HG02642 (cell line): ENCODE measurements around the gene FAM3C.
A peak's percentile ranks its signal among the peaks of the same experiment; 100 is the strongest.
"Not testable (repeated sequence)": the region's sequence is repeated elsewhere in the genome, so short reads cannot be mapped to it uniquely, and the experiment has no call there.

ENCODE experiments used
- ATAC-seq: cut with Tn5 transposase; IDR thresholded peaks from one replicate; pipeline ENCODE4 v1.9.1; 2021; ENCODE audit warnings: mild to moderate bottlenecking; ENCODE audit not compliant: unreplicated experiment, poor library complexity

The FAM3C gene, protein sequence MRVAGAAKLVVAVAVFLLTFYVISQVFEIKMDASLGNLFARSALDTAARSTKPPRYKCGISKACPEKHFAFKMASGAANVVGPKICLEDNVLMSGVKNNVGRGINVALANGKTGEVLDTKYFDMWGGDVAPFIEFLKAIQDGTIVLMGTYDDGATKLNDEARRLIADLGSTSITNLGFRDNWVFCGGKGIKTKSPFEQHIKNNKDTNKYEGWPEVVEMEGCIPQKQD

DNA sequence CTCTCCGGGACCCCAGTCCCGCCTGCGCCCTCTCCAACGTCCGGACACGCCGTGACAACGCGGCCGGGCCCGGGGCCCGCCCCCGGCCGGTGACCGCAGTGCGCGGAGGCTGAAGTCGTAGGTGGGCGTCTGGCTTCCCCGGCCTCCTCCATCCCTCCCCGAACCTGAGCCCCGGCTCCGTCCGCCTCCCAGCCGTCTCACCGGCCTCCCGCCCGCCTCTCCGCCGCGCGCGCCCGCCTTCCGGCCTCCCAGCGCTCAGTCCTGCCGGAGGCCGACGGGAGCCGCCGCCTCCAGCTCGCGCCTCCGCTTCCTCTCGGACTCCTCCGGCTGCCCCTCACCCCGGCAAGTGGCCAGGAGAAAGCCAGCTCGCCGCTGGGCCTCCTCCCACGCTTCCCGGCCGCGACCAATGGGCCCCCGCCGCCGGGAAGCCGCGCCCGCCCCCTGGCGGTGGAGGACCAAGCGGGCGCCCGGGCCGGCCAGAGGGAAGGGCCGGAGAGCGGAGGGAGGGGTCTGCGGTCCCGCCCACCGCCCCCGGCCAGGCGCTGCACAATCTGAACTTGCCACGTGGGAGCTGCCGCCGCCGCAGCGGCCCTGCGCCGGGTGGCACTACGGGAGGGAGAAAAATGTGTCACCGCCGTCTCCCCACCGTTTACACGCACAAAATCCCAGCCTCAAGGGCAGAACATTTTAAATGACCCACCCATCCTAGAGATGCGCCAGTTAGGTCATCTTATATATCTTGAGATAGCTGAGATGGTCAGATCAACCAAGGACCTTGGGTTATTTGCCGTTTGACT, at the start of gene FAM3C:
FAM3C (minus strand) TSS at position 348 of the 797 bp plus-strand sequence. CDS start 13,339 bp downstream, outside the sequence.
- ATAC-seq: peak; percentile 82

DNA sequence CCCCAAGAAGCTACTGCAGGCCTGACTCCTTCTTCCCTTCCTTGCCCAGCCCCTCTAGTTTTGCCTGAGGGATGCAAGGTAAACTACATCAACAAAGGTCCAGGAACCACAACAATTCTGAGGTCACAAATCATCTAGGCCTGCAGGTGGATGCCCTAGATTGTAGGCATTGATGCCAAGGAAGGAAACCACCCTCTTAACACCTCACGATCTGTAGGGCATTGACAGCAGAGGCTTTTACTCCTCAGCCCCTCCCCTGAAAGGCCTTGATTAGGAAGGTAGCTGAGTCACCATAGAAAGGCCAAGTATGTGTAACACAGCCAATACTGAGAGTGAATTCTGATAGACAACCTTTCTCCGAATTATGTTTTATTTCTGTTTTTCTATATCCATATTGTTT, 46.7 kb upstream of the FAM3C start:
- ATAC-seq: no peak

DNA sequence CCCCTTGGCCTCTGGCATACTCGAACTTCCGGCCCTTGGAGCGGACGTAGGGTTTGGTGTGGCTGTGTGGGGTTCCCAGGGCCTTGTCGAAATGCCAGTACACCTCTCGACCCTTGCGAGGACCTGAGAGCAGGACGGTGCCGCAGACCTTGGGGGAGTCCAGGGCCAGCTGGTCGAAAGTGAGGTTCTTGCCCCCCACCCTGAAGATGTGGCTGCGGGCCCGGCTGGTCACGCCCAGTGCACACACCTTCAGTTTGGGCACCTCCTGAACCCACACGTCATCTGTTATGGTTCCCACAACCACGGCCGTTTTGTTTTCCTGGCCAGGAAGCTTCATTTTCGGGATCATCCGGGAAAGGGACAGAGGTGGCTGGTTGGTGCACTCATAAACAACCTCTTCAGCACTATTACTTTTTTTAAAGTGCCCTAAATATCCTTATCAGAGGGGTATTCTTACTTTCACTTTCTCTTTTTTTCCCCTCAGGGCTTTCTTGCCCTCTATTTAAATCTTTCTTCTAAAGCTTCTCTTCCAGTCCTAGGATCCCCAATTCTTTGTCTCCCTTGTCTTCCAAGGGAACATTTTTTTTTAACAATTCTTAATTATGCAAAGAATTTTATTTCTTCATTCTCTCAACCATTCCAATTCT, 44.9 kb upstream of the FAM3C start:
- no peak for ATAC-seq

DNA sequence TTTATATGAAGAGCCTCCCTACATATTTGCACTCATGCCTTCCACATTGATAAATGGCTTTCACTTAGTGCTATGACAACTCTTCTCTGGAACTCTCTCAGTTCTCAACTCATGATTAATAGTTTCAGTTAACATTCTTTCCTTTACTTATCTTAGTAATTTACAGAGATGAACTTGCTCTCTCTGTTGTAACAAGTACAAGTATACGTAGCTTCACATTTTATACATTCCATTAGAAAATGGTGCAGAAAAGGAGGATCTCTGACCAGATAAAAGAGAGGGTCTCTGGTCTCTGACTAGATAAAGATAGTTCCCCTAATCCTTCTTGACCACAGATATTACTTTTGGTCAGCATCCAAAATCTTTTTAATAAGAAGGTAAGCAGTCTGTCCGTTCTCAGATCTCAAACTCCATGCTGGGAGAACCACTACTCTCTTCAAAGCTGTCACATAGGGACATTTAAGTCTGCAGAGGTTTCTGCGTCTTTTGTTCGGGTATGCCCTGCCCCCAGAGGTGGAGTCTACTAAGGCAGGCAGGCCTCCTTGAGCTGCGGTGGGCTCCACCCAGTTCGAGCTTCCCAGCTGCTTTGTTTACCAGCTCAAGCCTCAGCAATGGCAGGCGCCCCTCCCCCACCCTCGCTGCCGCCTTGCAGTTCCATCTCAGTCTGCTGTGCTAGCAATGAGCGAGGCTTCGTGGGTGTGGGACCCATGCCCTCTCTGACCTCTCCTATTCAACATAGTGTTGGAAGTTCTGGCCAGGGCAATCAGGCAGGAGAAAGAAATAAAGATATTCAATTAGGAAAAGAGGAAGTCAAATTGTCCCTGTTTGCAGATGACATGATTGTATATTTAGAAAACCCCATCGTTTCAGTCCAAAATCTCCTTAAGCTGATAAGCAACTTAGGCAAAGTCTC, 42.2 kb upstream of the FAM3C start:
- peak; percentile 55 for ATAC-seq

DNA sequence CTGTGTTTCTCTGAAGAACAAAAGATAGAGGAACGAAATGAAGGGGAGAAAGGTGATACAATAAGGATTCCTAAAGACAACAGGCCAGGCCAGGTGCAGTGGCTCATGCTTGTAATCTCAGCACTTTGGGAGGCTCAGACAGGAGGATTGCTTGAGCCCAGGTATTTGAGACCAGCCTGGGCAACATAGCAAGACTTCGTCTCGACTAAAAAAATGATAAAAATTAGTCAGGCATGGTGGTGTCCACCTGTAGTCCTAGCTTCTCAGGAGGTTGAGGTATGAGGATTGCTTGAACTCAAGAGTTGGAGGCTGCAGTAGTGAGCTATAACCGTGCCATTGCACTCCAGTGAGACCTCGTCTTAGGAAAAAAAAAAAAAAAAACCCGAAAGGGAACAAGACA, 41.4 kb upstream of the FAM3C start:
- no peak for ATAC-seq

DNA sequence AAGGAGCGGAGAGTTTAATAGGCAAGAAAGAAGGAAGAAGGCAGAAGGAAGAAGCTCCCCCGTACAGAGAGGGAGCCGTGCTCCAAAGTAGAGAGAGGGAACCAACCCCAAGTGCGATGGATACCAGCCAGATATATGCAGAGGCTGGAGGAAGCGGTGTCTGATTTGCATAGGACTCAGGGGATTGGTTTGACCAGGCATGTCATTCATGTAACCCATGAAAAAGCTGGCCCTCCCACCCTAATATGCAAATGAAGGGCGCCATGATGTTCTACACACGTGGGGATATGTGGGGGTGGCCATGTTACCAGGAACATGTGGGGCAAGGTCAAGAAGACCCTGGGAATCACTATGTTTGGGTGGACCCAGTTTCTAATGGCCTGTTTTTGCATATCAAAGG, 40.6 kb upstream of the FAM3C start:
- no peak for ATAC-seq

DNA sequence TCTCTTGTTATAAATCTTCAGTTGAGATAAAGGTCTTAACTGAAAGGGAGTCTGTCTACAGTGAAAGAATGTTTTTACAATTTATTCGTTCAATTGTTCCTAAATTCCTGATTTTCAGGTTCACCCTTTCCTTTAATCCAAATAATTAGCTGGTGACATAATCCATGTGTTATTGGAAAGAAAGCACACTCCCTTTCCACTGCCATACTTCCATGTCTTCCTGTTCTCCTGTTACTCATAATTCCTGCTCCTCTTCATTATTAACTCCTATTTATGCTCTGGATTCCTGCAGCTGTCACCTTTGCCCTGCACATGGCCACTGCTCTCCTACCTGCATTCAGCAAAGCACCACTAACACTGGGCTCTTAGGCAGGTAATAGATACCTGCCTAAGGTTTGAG, 40.0 kb upstream of the FAM3C start:
- no peak for ATAC-seq

DNA sequence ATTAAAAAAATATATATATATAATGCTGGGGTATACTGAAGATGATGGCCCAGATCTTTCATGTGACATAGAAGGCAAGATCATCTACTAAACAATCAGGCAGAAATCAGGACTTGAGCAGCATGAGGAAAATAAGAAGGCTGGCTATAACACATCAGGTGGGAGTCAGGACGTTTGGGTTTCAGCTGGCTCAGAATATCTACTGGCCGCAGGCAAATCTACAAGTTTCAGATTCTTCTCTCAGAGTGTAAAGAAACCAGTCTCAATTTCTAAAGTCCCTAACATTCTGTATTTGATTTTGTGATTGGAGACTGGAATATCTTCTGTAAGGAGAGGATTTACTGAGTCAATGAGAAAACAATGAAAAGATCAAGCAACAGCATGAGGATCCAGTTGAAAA, 37.7 kb upstream of the FAM3C start:
- peak; percentile 63 for ATAC-seq

DNA sequence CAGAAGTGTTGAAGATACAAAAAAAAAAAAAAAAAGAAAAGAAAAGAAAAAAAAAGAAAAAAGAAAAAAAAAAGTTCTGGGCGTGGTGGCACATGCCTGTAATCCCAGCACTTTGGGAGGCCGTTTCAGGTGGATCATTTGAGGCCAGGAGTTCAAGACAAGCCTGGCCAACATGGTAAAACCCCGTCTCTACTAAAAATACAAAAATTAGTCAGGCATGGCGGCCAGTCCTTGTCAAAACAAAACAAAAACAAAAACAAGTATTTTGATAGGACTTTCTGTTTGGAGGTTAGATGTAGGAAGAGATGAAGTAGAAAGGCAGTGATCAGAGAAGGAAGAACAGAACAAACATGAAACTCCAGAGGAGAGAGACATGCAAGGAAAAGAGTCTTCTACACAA, 36.4 kb upstream of the FAM3C start:
- ATAC-seq: peak; percentile 66

DNA sequence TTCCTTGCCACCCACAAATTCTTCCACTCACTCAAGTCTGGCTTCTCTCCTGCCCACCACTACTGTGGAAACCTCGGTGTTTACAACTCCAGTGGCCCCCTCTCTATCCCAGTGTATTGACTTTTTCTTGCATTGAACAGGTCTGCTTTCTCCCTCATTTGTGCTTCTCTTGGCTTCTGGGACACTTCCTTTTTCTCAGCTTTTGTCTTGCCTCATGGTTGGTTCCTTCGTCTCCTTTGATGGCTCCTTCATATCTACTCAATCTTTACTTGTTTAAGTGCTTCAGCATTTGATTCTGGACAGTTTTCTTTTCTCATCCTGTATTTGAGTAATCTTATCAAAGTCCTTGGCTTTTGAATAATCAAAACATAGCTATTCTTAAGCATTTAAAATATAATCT, 35.9 kb upstream of the FAM3C start:
- no peak for ATAC-seq

DNA sequence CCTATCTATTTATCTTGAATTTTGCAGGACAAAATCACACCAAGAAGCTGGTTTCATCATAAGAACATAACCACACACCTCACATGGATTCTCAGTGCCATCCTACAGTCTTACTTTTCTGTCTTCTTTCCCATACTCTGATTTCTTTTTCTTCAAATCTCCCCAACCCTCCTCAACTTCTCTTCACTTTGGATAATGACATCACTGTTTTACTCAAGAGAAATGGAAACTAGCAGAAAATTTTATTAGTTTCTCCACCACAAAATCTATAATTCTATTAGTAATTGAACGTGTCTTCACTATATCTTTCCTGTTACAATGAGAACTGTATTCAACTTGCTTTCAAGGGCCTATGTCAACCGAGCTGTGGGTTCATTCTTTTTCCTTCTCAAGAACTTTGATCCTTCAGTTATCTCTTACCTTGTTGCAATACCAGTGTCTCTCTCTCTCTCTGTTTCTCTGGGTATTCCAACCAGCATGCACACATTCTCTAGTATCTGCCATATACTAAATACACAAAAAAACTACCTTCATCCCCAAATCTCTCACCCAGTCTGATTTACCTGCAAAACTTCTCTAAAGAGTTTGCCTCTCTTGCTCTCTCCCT, 35.4 kb upstream of the FAM3C start:
- ATAC-seq: no peak

DNA sequence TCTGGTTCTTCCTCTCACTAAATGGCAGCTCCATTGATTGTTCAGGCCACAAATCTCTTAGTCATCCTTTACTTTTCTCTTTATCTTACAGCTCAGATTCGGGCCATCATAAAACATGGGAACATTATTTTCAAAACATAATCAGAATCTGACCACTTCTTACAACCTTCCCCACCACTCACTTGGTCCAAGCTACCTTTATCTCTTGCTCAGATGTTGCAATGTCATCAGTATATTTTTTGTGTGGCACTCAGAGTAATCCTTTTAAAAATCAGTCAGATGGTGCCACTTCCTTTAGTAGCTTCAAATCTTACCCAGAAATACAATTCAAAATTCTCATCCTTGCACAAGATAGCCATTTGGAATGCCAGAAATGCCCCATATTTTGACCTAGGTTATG, 34.5 kb upstream of the FAM3C start:
- no peak for ATAC-seq

DNA sequence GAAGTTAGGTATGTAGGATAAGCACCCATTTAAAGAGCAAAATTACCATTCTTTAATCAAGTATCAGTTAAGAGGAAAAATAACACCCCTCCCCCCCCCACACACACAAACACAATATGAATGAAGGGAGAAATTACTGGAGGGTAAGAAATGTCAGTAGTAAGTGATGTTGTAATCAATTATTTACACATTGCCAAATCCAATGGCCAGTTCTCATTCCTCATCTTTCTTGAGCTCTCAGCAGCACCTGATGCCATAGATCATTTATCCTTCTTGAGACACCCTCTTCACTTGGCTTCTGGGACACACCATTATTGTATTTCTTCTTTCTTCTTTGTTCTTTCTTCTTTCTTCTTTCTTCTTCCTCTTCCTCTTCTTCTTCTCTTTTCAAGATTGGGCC, 33.7 kb upstream of the FAM3C start:
- no peak for ATAC-seq

DNA sequence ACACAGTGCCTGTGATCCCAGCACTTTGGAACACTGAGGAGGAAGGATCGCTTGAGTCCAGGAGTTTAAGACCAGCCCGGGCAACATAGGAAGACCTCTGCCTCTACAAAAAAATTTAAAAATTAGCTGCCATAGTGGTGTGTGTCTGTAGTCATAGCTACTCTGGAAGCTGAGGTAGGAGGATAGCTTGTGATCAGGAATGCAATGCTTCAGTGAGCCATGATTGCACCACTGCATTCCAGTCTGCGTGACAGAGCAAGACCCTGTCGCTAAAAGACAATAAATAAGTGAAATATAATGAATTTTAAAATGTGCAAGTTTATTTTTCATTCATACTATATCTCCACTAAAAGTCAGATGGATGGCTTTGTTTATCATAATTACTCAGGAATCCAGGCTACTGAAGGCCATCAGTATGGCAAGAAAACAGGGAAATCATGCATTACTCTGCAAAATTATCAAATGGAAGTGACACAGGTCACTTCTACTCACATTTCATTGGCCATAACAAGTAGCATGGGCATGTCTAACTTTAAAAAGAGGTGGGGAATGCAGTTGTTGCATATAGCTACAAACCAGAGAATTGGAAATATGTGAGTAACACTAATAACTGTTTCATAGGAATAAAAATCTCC, 32.9 kb upstream of the FAM3C start:
- ATAC-seq: no peak

DNA sequence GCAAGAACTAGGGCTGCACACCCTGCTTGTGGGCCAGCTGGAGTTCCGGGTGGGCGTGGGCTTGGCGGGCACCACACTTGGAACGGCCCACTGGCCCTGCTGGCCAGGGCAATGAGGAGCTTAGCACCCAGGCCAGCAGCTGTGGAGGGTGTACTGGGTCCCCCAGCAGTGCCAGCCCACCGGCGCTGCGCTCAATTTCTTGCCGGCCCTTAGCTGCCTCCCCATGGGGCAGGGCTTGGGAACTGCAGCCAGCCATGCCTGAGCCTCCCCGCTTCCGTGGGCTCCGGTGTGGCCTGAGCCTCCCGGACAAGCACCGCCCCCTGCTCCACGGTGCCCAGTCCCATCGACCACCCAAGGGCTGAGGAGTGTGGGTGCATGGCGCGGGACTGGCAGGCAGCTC, 25.6 kb upstream of the FAM3C start:
- not testable (repeated sequence) for ATAC-seq

DNA sequence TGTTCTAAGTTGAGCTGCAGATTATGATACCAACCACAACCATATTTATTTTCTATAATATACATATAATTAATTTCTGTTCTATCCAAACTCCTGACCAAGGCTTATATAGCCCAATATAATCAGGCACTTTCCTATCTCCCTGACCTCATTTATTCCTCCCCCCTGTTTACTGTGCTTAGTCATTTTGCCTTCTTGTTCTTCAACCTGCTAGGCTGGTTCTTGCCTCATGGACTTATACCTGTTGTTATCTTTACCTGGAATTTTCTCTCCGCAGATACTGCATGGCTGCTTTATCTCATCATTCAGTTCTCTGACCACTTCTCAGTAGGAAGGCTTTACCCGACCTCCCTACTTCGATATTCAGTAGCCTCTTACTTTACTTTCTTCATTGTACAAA, 24.9 kb upstream of the FAM3C start:
- no peak for ATAC-seq

DNA sequence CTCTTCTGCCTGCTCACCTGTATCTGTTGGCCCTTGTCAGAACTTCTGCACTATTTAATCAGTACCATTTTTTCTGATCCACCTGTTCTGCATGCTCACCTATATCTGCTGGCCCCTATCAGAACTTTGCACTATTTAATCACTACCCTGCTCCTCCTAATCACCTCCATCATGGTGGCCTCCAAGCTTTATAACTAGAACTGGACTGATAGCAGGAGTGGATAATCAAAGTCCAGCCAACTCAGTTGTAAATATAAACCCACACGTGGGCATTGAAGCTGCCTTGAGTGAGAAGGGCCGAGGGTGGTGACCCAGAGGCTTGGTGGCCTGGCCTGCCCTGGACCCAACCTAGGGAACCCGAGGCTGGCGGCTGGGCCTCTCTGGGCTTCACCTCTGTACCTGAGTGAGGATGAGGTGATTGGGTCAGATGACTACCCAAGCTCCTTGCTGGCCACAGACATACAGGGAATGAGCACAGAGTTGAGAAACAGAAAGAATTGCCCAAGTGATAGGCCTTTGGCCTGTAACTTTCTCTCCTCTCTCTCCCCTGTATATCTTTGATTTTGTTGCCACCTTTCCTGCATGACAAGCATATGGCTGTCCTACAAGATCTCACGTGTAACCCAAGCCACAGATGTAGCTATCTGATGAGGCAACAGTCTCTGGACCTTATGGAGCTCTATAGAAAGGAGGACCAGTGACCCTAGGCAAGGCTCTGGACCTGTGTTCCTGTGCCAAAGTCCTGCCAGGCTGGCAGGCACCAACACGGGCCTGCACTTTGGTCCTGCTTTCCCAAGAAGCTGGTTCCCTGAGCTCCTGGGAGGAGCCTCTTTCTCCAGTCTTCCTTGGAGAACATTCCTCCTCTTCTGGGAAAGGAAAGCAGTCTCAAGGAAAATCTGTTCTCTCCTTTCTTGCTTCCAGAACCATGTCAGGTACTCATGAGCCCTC, 23.4 kb upstream of the FAM3C start:
- no peak for ATAC-seq

DNA sequence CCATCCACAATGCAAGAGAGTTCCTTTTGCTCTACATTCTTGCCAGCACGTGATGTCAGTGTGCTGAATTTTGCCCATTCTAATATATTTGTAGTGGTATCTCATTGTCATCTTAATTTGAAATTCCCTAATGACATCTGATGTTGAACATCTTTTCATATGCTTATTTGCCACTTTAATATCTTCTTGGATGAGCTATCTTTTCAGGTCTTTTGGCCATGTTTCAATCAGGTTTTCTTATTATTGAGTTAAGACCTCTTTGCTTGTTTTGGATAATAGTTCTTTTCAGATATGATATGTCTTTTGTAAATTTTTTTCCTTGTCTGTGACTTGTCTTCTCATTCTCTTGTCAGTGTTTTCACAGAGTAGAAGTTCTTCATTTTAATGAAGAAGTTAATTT, 20.4 kb upstream of the FAM3C start:
- ATAC-seq: no peak

DNA sequence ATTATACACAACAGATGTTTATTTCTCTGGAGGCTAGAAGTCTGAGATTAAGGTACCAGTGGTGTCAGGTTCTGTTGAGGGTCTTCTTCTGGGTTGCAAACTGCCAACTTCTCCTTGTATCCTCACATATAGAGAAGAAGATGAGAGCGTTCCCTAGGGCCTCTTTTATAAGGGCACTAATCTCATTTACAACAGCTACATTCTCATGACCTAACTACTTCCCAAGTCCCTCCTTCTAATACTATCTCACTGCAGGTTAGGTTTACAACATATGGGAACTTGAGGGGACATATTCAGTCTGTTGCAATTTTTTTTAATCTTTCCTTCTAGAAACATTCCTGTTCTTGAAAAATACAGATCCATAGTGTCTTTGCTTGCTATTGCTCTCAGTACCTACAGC, 18.3 kb upstream of the FAM3C start:
- no peak for ATAC-seq
